C4-2B (cell line): ENCODE results near the gene BTRC.

Experiments
- H3K27ac ChIP-seq: fragments of 450-650 bp; 2 replicates; pipeline ENCODE4 v1.5.1; 2017
- ZFX ChIP-seq: fragments of 450-650 bp; IDR thresholded peaks from 2 replicates; pipeline ENCODE4 v1.6.1; 2017
- TF ChIP-seq, protein P1 (sequence below): fragments of 450-650 bp; conservative IDR thresholded peaks from 2 replicates; pipeline ENCODE4 v1.5.1; 2017; ENCODE audit warnings: mild to moderate bottlenecking

The BTRC gene

DNA sequence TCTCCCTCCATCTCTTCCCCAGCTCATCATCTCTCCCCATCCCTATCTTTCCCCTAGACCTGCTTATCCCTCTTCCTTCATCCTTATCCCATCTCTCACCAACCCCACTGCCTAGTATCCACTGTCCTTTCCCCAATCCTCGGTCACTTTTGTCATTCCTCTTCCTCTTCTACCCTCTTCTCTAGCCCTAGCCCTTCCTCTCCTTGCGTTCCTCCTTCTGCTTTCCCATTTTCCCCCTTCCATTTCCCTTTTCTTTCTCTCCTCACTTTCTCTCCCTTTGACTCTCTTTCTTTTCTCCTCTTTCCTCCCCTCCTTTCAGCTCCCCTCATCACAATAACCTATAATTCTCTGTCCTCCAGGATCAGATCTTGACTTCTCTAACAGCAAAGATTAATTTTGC lies 150.5 kb downstream of the BTRC start:
- TF ChIP-seq, protein P1, sequence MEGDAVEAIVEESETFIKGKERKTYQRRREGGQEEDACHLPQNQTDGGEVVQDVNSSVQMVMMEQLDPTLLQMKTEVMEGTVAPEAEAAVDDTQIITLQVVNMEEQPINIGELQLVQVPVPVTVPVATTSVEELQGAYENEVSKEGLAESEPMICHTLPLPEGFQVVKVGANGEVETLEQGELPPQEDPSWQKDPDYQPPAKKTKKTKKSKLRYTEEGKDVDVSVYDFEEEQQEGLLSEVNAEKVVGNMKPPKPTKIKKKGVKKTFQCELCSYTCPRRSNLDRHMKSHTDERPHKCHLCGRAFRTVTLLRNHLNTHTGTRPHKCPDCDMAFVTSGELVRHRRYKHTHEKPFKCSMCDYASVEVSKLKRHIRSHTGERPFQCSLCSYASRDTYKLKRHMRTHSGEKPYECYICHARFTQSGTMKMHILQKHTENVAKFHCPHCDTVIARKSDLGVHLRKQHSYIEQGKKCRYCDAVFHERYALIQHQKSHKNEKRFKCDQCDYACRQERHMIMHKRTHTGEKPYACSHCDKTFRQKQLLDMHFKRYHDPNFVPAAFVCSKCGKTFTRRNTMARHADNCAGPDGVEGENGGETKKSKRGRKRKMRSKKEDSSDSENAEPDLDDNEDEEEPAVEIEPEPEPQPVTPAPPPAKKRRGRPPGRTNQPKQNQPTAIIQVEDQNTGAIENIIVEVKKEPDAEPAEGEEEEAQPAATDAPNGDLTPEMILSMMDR, result no peak
- TF ChIP-seq ZFX, result no peak
- no peak overlapping the region for H3K27ac ChIP-seq

DNA sequence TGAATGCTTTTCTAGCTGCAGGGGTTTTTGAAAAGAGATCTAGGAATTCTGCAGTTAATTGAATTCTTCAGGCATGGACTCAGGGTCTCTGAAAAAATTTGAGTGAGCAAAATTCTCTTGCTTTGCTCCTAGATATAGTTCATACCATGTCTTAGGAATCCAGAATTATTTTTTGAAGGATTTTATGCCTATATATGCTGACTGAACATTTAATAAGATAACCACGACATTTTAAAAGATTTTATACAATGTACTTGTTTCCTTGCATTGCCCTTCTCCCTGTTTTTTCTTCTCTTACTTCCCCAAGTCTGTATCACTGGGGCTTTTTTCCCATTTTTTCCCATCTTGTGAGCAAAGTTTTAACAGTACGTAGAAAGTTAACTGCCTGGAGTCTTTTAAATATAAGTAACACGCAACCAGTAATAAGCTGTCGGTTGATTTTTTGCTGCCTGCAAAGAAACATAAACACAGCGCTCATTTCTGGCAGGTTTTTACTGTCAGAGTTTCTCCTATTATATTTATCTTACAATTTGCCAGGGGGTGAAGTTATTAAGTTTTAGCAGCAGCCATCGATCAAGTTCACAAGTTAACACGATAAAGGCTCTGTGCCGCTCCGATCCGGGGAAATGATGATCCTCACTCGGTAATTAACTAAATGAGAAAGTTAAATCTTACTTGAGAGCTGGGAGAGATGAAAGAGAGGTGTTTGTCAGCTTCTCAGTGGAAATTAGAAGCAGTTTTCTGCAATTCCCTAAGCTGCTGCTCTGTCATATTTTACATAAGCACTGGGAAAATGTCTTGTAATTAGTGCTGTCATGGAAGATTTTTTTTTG lies 153.1 kb downstream of the BTRC start:
- no peak overlapping the region for H3K27ac ChIP-seq
- TF ChIP-seq ZFX, result no peak
- TF ChIP-seq, protein P1, result no peak

DNA sequence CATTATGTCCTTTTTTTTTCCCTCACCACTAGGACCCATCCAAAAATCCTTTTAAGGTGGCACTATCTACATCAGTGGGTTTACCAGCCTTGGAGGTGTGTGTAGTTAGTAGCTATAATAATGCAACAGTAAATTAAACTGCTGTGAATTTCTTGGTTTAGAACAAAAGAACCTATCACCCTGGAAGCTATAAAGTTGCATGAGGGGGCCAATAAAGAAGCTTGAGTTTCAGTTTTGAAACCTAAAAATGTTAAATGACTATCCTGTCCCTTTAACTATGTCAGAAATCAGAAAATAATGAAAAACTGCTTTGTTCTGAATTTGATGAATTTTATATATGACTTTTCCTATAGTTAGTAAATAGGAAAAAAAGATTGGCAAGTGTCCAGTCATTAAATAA lies 153.9 kb downstream of the BTRC start:
- no peak overlapping the region for H3K27ac ChIP-seq
- TF ChIP-seq, protein P1, result no peak
- no peak for TF ChIP-seq ZFX

GRCh38 chr10:101511938-101512337 lies 158.0 kb downstream of the BTRC start:
- H3K27ac ChIP-seq, result no peak overlapping the region
- no peak for TF ChIP-seq ZFX
- TF ChIP-seq, protein P1, result no peak

GRCh38 chr10:101512738-101513137 lies 158.8 kb downstream of the BTRC start:
- no peak overlapping the region for H3K27ac ChIP-seq
- TF ChIP-seq, protein P1, result no peak
- no peak for TF ChIP-seq ZFX

GRCh38 chr10:101513733-101514132 lies 159.8 kb downstream of the BTRC start:
- no peak for TF ChIP-seq ZFX
- TF ChIP-seq, protein P1, result no peak
- H3K27ac ChIP-seq, result no peak overlapping the region

- H3K27ac ChIP-seq, result no peak overlapping the region
- TF ChIP-seq ZFX, result no peak
- TF ChIP-seq, protein P1, result no peak
Measured at GRCh38 chr10:101525848-101526247, 171.9 kb downstream of the BTRC start.
